ENCODE results near the gene CIAO1.
"Not testable (repeated sequence)": the region's sequence is repeated elsewhere in the genome, so short reads cannot be mapped to it uniquely, and the experiment has no call there.

Gene CIAO1

DNA sequence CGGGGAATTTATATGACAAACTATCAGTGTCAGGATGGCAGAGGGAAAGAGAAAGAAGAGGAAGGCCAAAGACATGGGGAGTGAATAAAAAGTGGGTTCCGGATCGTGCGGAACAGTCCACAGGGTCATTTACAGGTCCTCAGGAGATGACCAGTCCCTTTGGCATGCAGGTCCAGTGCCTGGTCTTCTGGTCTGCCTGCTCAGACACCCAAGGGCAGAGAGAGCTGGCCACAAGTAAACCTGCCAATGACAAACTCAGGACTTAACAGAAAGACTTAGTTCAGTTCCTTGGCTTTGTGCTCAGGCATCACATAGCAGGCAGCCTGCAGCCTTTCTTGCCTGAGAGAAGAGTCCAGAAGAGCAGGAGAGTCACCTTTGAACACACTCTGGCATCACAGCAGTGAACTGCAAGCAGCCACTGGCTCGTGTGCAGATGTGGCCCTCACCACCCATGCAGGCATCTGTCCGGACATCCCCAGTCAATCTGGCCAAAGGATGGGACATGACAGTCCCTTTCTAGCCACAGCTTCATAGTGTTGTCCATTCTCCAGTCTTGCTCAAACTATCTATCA is 14.2 kb upstream of the CIAO1 start:
- DNase-seq: no peak

DNA sequence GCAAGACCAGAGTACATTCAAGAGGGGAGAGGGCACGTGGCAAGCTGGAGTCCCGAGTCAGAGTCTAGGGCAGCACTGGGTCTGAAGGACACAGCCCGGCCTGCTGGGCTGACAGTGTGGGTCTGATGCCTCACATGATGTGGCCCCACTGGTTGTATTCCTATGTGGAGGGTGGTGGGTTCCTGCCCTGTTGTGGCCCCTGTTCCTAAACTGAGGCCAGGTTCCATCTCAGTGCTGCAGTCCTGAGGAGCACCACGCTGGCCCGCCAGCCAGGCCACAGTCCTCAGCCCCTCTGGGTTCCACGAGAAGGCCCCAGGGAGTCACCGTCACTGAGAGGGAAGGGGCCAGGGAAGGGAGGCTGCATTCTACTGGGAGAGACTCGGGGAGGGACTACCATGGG is 13.5 kb upstream of the CIAO1 start:
- no peak for DNase-seq

DNA sequence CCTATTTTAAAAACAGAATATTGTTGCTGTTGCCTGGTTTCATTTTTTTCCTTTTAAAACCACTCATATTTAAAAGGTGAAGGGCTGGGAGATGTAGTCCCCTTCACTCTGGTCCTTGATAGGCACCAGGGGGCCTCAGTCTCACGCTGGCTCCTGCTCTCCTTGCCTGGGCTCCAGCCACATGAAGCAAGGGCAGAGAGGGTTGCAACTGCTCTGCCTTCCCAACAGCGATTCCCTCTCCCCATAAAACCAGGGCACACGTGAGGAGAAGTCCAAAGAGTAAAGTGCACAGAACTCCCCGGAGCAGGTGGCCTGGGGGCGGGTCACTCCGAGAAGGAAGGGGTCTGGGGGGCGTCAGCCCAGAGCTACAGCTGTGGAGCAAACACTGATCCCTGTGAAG is 13.0 kb upstream of the CIAO1 start:
- DNase-seq: no peak

DNA sequence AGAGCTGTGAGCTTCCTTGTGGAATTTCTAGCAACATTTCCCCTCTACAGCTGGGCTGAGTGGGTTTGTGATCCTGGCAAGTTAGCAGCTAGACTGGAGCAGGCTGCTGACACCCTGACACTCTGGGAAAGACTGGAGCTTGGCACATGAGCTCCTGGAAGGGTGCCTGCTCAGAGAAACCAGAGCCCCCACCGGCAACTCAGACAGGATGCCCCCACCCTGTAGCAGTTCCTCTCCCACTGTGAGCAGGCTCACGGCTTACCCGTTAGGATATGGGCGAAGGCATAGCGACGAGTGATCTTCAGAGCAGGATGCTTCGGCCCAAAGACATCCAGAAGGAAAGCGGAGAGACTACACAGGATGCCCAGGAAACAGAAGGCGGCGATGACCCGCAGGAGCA is 11.5 kb upstream of the CIAO1 start:
- no peak for DNase-seq

DNA sequence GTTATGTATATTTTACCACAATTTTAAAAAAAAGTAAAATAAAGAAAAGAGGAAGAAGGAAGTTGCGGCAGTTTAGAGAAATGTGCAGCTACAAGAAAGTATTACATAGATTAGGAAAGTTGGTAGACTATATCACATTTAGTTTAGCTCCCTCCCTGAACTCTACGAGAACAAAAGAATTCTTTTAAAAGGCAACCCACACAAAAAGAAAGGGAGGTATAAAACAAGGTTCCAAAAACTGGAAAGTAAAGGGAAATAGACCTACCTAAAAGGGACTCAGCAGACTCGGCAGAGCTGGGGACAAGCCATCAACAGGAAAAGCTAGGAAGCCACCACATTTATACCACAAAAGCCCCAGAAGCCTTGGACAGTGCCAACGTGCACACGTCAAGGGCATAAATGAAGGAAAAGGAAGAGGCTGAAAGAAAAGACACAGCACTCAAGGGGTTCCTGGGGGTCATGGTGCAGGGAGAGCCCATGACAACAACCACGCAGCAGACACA is 9.4 kb upstream of the CIAO1 start:
- DNase-seq: no peak

GRCh38 chr2:96257744-96258143 is 8.3 kb upstream of the CIAO1 start:
- not testable (repeated sequence) for DNase-seq

DNA sequence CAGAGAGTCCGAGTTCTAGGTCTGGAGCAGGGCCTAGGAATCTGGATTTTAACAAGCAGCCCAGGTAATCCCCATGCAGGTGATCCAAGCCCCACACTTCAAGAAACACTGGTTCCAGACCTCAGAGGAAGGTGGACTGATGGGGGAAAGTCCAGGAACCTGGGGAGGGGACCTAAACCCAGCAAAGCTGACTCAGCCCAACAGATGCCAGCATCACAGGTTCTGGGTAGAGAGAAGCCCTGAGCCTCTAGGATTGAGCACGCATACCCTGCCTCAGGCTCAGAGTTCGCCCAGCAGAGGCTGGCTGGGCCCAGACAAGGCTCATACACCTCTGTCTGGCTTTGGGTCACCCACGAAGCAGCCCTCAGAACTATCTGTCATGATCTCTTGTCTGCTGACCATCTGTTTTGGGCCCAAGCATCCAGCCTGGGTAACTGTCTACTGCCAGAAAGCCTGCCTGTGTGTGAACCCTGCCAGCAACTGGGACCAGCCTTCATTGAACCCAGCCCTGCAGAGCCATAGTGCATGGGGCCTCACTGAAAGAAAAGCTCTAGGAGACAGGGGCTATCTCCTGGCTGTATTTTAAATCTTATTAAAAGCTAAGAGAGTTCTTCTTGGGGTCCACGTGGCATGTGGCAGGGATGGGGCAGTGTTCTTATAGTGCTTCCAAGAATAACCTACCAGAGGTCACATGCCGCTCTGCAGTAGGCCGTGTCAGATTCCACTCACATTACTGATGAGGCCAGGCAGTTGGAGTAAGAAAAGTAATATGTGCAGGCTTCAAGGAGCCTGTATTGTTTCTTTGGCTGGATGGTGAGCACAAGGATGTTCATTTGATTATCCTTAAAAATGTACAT is 7.6 kb upstream of the CIAO1 start:
- no peak for DNase-seq

- DNase-seq: no peak
These were observed 6.5 kb upstream of the CIAO1 start for GRCh38 chr2:96259497-96259921.

- DNase-seq: no peak
These were observed 5.4 kb upstream of the CIAO1 start for GRCh38 chr2:96260387-96261260.

- no peak for DNase-seq
These were observed 4.6 kb upstream of the CIAO1 start for GRCh38 chr2:96261328-96262003.

- no peak for DNase-seq
These were observed 3.7 kb upstream of the CIAO1 start for GRCh38 chr2:96262306-96262705.

DNA sequence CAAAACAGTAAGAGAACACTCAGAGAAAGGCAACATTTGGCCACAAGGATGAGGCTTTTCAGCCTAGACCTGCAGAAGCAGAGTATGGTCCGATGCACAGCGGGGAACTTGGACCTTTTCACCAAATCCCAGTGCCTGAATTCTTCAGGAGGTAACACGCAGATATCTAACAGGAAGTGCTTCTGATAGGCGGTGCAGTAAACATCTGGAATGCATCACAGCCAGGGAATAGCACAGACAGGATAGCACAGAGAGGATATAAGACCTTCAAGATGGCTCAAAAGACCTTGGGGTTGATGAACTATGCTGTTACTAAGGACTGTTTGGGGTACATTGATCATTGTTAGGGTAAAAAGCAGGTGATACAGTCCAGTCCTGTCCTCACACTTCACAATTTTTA is 1.9 kb upstream of the CIAO1 start:
- no peak for DNase-seq

GRCh38 chr2:96264656-96265348 is 1.2 kb upstream of the CIAO1 start:
- no peak for DNase-seq

GRCh38 chr2:96265349-96265839 is 631 bp upstream of the CIAO1 start:
- DNase-seq: no peak

DNA sequence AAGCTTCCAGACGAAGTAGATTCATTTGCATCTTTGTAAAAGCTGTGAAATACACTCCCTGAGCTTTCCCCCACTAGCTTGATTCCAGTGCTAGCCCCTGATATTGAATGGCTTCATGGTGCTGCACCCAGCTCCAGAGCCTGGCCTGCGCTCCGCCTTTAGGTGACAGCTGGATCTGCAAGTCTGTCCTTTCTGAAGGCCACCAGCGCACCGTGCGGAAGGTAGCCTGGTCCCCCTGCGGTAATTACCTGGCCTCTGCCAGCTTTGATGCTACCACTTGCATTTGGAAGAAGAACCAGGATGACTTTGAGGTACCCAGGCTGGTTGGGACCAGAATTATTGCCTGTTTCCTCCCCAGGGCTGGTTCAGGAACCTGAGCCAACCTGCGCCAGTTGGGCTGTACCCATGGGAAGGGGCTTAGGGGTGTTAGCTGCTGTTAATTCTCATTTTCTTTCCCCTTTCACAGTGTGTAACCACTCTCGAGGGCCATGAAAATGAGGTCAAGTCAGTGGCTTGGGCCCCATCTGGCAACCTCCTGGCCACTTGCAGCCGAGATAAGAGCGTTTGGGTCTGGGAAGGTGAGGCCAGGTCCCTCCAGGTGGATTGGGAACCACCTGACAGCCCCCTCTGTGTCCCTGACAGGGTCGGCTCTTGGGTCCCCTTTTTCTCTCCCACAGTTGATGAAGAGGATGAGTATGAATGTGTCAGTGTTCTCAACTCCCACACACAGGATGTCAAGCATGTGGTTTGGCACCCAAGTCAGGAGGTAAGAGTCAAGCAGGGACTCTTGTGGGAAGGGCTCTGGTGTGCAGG is 1.3 kb downstream of the CIAO1 start:
- DNase-seq: no peak

DNA sequence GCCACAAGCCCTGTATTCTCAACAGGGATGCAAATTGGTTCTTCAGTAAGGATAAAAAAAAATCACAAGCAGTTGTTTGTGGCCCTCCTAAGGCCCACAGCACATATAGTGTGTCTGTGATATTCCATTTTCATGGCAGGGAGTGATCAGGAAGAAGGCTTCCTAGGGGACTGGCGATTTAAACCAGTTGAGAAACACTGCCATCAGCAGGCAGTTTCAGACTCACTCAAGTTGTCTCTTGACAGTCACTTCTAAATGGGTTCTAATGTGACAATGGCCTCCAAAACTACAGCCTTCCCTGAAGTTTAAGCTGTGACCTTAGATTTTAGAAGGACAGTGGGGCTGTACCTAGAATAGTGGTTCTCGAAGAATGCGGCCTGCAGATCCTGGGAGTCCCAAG is 6.0 kb downstream of the CIAO1 start:
- no peak for DNase-seq

DNA sequence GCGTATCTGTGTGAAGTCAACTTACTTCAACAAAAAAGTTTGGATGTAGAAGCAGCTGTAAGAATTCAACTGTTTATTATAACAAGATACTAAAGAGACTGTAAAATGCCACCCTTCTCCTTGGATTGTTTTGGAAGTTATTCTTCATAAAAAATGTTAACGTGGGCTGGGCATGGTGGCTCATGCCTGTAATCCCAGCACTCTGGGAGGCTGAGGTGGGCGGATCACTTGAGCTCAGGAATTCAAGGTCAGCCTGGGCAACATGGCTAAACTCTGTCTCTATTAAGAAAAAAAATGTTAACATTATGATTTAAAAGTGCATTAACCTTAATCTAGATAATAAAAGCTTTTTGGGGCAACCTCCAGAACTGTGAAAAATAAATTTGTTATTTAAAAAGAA is 7.7 kb downstream of the CIAO1 start:
- no peak for DNase-seq

DNA sequence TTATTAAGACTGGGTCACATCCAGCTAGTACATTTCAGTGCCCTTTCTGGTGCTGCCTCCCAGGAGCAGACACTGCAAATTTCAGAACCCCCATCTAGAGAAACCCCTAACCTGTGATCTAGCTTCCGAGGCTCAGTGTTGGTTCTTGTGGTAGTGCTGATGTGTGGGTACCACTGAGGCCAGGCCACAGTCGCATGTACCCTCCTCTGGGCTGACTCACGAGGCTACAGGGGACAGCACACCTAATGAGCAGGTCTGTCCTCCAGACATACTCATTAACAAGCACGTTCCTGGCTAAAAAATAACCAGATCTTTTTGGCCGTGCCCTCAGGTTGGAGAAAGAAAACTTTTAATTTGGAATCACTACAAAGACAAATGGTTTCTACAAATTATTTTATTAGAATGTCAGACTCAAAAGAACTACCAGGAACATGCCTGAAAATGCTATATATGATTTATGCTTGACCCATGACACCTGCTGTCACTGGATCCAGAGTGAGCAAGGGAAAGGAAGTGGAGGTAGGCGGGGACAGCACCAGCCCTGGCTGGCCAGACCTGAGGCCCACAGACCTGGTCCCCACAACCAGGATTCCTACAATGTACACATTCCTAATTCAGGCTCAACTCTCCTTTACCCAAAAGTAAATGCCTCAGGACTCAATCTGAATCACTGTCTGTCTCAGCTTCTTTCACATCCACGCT is 8.5 kb downstream of the CIAO1 start:
- no peak for DNase-seq

GRCh38 chr2:96276787-96277499 is 10.9 kb downstream of the CIAO1 start:
- DNase-seq: no peak
